Pons (tissue), 1 donor: ENCODE measurements around the gene BACH2.
"Not testable (repeated sequence)": the region's sequence is repeated elsewhere in the genome, so short reads cannot be mapped to it uniquely, and the experiment has no call there.

ENCODE experiments used
- DNase-seq: peaks from one replicate; pipeline ENCODE4 v3.0.0-alpha.2; 2016; ENCODE audit warnings: low spot score

The BACH2 gene

DNA sequence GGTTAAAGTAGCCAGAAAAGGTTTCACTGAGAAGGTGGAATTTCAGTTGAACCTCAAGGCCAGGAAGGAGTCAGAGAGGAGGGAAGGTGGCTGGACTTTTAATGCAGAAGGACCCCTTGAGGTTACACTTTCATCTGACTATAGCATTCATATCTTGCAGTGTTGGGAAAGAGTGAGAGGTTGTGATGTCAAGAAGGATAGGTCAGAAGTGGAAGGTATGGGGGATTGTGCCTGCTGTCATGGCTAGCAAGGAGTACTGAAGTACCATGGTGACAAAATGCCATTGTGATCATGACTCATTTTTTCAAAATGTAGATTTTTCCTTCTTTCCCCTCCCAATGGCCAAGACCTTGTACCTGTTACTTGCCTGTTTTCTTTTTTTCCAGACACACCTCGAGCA, 5.2 kb upstream of the BACH2 start:
- no peak for DNase-seq

DNA sequence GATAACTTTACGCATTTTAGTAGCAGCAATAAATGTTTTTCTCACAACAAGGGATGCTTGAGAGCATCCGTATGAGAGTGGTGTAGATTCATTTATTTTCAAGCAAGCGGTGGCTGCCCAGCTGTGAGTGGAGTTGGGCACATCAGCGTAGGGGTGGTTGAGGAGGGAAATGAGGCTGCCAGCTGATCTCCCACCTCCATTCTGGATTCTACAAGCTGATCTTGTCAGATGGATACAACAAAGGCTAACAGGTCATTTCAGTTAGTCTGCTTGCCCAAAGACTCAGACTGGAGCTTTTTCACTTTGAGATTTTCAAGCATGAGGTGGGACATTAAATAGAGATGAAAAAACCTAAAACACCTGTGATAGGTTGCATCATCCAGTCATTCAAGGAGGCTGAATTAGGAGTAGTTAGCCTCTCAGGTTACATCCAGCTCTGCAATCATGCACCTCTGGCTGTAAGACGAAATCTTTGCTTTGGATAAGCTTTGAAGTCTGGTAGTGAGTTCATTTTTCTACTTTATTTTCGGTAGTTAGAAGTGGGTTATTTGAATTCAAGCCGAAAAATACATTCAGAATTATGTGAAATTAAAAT, 1.9 kb upstream of the BACH2 start:
- DNase-seq: no peak

GRCh38 chr6:90297867-90298381, 1.3 kb upstream of the BACH2 start:
- no peak for DNase-seq

- DNase-seq: peak; percentile 31
These were observed 648 bp upstream of the BACH2 start for GRCh38 chr6:90297115-90297866.

DNA sequence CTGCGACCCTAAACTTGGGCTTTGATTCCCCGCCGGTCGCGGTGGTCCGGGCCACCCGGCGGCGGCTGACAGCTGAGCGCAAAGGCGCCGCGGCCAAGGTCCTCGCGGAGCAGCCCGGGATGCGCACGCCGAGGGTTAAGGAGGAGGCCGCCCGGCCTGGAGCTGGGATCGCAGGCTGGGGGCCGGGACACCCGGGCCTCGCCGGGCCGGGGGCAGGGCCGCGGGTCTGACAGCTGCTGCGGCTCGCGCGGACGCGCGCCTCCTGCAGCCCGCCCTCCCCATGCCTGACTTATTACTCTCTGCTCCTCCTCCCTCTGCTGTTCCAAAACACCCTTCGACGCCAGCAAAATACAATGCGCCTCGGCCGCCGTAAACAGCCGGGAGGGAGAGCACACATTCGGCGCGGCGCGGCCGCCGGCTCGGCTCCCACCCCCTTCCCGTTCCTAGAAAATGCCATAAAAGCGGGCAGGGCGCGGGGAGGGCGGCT, 746 bp downstream of the BACH2 start:
- DNase-seq: peak; percentile 69

DNA sequence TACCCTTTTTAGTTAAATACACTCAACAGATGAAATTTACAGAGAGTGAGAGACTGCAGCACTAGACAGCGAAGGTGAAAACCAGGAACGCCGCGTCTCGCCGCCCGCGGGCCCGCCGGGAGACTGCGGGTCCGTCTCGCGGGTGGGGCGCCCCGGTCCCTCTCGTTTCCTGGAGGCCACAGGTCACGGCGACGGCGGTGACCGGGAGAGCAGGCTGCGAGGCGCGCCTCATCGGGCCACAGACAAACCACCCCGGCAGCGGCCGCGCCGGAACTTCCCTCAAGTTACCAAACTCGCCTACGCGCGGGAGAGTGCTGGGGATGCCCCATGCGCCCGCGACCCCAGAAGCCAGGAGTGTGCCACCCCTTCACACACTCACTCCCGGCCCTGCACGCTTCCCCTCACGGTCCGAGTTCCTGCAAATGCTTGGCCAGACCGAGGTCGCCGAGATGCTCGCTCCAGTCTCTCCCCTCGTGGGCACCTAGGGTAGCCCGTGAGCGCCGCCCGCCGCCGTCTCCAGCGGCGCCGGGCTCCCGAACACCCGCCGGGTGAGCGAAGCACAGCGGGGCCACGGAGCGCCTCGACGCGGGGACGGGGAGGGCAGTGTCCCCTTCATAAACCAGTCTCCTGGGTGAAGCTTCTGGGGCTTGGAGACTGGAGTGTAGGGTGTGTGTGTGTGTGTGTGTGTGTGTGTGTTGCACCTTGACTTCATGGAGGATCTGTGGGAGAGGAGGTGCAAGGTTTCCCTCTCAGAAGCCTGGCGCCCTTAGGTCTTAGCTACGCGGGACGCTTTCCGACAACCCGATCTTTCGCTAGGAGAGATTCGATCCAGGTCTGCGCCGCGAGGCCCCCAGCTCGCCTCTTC, 1.4 kb downstream of the BACH2 start:
- peak; percentile 55 for DNase-seq

DNA sequence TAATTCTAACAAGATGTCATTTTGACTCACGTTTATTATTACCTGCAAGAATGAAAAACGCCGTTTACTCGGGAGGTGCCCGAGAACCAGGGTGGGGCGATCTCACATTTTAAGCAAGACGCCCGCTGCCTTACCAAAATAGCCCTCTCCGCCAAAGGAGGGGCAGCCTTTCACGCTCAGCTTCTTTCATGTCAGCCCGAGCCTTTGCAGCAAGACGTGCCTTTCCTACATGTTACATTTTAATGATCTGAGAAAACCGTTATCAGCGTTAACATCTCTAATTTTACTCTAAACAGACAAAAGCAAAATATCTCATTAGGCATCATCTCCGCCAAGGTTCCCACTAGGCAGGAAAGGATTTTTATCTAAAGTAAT, 2.0 kb downstream of the BACH2 start:
- DNase-seq: no peak

DNA sequence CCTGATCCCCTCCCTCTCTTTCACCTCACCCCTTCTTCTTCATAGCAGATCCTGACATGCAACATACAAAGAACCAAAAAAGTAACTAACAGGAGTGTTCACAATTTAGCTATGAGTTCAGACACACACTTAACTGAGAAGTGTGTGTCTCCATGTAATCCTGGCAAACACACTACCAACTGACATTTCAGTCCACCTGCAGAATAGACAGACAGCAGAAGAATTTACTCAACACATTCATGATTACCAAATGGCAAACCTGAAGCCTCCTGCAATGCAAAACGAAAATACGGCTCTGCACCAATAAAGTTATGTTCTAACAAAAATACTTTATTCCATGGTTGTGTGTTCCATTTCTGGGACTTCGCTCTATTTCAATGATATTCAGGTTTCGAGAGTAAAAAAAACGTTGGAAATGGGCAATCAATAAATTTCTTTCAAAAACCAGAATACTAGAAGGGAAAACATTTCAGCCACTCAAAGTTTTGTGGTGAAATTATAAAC, 2.6 kb downstream of the BACH2 start:
- DNase-seq: no peak

DNA sequence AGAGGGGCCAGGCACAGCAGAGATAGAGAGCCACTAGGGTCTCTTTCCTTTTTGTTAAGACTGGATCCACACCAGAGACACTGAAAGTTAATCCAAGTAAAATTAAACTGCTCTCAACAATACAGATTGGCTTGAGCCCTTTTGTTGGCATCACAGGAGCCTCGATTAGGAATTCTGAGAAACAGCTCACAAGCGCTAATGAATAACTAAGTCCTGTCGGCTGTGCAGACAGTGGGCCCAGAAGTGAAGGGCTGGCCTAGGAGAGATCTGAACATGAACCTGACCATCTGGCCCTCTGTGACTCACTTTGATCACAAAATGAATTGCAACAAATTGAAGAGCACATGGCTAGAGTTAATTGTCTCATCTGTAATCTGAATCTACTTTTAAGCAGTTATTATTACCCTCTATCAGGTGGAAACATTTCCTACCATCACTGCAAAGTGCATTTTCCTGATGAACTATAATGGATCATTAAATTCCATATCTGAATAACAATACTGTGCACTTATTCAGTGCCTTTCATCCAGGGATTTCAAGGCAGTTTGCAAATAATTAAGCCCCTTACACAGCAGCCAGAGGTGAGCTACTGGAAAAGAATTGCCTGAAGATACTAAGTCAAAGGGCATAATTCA, 3.2 kb downstream of the BACH2 start:
- DNase-seq: no peak

DNA sequence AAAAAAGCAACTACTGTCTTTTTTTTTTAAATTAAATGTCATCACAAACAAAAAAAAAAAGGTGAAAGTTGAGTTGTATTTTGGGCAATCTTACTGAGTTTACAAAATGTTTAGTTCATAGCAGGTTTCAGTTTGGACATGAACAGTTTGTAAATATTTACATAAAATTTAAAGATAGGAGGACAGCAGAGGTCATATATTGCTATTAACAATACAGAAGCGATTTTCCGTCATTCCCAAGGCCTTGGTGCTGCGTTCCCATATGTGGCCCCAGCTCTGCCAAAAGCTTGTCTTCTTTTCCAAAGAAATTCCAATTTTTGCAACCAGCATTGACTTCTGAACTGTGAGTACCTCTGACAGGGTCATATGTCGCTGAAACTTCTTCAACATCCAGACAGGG, 5.1 kb downstream of the BACH2 start:
- no peak for DNase-seq

DNA sequence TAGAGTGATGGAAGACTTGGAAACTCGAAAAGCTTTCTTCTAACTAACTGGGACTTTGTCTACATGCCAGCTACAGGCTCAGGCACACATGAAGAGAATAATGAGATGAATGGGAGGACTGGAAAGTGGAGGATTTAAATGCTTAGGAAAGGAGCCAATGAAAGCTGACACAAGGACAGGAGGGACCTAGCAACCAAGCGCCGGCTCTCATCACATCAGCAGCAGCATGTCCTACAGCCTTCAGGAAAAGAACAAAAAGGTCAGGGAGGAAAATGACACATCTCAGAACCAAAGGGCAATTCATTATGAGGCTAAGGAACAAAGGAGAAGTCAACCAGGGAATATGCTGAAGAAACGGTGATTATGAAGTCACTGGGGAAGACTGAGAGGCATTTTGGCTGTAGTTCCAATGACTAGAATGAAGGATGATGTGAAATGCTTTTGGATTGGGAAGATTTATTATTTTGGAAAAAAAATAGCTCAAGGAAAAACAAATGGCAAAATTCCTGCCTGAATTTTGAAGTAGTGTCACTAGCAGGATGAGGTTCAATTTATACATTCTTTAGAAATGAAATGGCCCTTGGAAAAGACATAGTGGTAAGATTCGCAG, 5.7 kb downstream of the BACH2 start:
- DNase-seq: no peak

- DNase-seq: no peak
These were observed 6.7 kb downstream of the BACH2 start for GRCh38 chr6:90289902-90290301.

- DNase-seq: no peak
These were observed 8.2 kb downstream of the BACH2 start for GRCh38 chr6:90288404-90288803.

DNA sequence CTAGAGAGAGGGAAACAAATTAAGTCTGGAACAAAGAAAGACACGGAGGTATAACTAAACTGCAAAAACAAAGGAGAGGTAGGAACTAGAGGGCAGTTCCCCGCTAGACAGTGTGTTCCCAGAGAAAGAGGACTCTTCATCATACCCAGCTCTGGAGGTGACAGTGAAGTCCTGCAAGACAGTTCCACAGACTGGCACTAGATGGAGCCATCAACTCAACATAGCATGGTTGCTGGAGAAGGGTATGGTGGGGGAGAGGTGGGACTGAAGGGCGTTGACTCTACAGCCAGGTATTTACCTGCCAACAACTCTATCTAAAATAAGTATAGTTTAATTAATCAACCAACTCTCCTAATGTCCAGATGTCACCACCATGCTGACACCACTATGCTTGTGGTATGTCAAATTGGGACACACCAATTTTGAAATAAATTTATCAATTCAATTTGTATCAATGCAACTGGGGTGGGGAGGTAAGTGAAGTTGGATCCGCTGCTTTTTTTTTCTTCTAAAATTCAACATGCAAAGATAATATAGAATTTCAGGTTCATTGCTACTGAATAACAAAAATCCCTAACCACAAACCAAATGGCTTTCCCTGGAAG, 9.7 kb downstream of the BACH2 start:
- peak; percentile 15 for DNase-seq

DNA sequence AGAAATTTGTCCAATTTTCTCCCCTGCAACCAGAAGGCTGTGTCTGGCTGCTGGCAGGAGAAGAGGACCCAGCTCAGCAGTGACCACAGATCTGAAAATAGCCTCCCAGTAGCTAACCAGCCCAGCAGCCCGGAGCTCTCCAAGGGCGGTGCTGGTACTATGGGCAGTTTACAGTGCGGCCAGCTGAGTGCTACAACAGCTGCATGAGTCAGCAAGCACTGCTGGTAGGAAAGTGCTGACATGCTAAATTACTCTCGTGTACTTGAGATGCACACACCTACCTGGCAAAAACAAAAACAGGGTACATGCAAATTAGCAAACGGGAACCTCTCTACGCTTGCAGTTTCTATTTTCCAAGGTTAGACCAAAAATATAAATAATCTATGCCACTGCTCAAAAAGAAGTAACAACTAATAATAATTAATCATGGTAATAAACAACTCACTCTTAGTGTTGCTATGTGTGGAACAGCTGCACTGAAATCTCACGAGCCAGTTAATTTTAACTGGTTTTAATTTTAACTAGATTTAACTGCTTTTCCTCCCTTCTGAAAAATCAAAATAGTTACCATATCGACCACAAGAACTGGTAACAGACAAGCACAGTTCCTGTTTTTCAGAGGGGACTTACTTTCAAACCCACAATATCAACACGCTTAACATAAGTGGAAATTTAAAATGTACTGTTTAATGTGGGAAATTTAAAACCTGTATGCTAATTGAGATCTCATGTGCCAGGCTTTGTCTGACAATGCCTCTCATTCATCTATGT, 10.8 kb downstream of the BACH2 start:
- peak; percentile 91 for DNase-seq

DNA sequence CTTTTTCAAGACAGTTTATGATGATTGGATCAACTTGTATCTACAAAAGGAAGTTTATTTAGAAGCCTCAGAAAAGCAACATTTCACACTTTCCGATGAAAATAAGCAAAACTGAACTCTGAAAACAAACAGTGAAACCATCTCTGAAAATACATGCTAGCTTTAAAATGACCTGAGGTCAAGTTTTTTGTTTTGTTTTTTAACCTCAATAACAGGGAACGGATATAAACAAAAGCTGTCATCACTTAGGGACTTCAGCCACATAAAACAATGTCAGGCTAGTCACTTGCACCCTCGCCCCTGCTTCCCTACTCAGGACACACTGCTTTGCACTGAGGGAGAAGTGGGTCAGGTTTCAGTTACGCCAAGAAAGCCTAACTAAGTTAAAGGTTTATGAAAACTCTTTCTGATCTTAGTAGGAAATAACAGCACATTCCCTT, 11.6 kb downstream of the BACH2 start:
- DNase-seq: peak; percentile 34

- DNase-seq: peak; percentile 52
These were observed 12.2 kb downstream of the BACH2 start for GRCh38 chr6:90284236-90285041.

GRCh38 chr6:90282265-90282664, 14.4 kb downstream of the BACH2 start:
- DNase-seq: not testable (repeated sequence)

GRCh38 chr6:90278129-90278528, 18.5 kb downstream of the BACH2 start:
- no peak for DNase-seq
